GM23338 (cell line): ENCODE measurements around the gene ZNF609. TPM values are rescaled to one million over a fixed set of nuclear protein-coding genes. Genes with fewer than 3 reads are reported as not detected.
A peak's percentile ranks its signal among the peaks of the same experiment; 100 is the strongest.

Experiments
- ATAC-seq: fragments of 200-7000 bp; cut with Tn5 transposase; 3 replicates; pipeline ENCODE4 v1.9.1; 2020
- DNase-seq: peaks from one replicate; pipeline ENCODE4 v3.0.0-alpha.2; 2015; ENCODE audit warnings: low spot score
- H2AFZ ChIP-seq: fragments of 200-600 bp; sonication (generic); 2 replicates; pipeline ENCODE4 v1.8.0; 2016; ENCODE audit warnings: antibody characterized with exemption, mild to moderate bottlenecking, moderate library complexity
- H3F3A ChIP-seq: fragments of 200-600 bp; sonication (generic); replicated peaks from 2 replicates; pipeline ENCODE4 v1.8.0; 2017; ENCODE audit warnings: antibody characterized with exemption, mixed run types, low read depth
- H3K27ac ChIP-seq: fragments of 200-600 bp; sonication (generic); 2 replicates; pipeline ENCODE4 v1.6.1; 2016; ENCODE audit warnings: low read depth
- H3K27me3 ChIP-seq: fragments of 200-600 bp; sonication (generic); 2 replicates; pipeline ENCODE4 v1.8.0; 2016; ENCODE audit warnings: mild to moderate bottlenecking, mixed run types, moderate library complexity; ENCODE audit not compliant: insufficient read depth
- H3K36me3 ChIP-seq: fragments of 200-600 bp; sonication (generic); 2 replicates; pipeline ENCODE4 v1.8.0; 2016; ENCODE audit warnings: mild to moderate bottlenecking; ENCODE audit not compliant: insufficient read depth
- H3K4me1 ChIP-seq: fragments of 200-600 bp; sonication (generic); 2 replicates; pipeline ENCODE4 v1.8.0; 2016; ENCODE audit warnings: mild to moderate bottlenecking, moderate library complexity; ENCODE audit not compliant: insufficient read depth
- H3K4me2 ChIP-seq: fragments of 200-600 bp; sonication (generic); 2 replicates; pipeline ENCODE4 v1.7.1; 2017; ENCODE audit warnings: mixed run types
- H3K4me3 ChIP-seq: fragments of 200-600 bp; sonication (generic); 2 replicates; pipeline ENCODE4 v1.6.1; 2016; ENCODE audit warnings: mixed run types
- H3K79me2 ChIP-seq: fragments of 200-600 bp; sonication (generic); replicated peaks from 2 replicates; pipeline ENCODE4 v1.8.0; 2017; ENCODE audit warnings: mild to moderate bottlenecking; ENCODE audit not compliant: insufficient read depth
- H3K9me2 ChIP-seq: fragments of 200-600 bp; sonication (generic); 2 replicates; pipeline ENCODE4 v1.8.0; 2017; ENCODE audit not compliant: insufficient read depth
- H4K20me1 ChIP-seq: fragments of 200-600 bp; sonication (generic); replicated peaks from 2 replicates; pipeline ENCODE4 v1.8.0; 2017; ENCODE audit warnings: mild to moderate bottlenecking; ENCODE audit not compliant: insufficient read depth
- H3K27ac Mint-ChIP-seq: 2 replicates; pipeline ENCODE4 v1.8.0; 2020; ENCODE audit warnings: inconsistent platforms, mild to moderate bottlenecking, moderate library complexity, mixed read lengths
- H3K27me3 Mint-ChIP-seq: 3 replicates; pipeline ENCODE4 v1.8.0; 2022; ENCODE audit warnings: low read depth, mild to moderate bottlenecking, moderate library complexity, mixed read lengths, inconsistent platforms; ENCODE audit not compliant: insufficient read depth, poor library complexity
- H3K36me3 Mint-ChIP-seq: 3 replicates; pipeline ENCODE4 v1.8.0; 2021; ENCODE audit warnings: low read depth, mild to moderate bottlenecking, inconsistent platforms, moderate library complexity, mixed read lengths
- H3K4me1 Mint-ChIP-seq: 3 replicates; pipeline ENCODE4 v1.8.0; 2020; ENCODE audit warnings: mild to moderate bottlenecking, inconsistent platforms, mixed read lengths
- H3K4me3 Mint-ChIP-seq: 3 replicates; pipeline ENCODE4 v1.8.0; 2021; ENCODE audit warnings: moderate library complexity, mild to moderate bottlenecking, inconsistent platforms, mixed read lengths
- H3K9me3 Mint-ChIP-seq: 3 replicates; pipeline ENCODE4 v1.8.0; 2020; ENCODE audit warnings: moderate library complexity, mild to moderate bottlenecking, inconsistent platforms, mixed read lengths
- EZH2 ChIP-seq: fragments of 200-600 bp; sonication (generic); IDR thresholded peaks from one replicate; pipeline ENCODE4 v1.8.0; 2017; ENCODE audit warnings: antibody characterized with exemption, mild to moderate bottlenecking, low read depth; ENCODE audit not compliant: unreplicated experiment
- JUNB ChIP-seq: IDR thresholded peaks from one replicate; pipeline ENCODE4 v1.6.1; 2016; ENCODE audit warnings: antibody characterized with exemption; ENCODE audit not compliant: unreplicated experiment
- NANOG ChIP-seq: IDR thresholded peaks from 2 replicates; pipeline ENCODE4 v1.6.1; 2016; ENCODE audit warnings: antibody characterized with exemption, borderline replicate concordance
- POLR2AphosphoS5 ChIP-seq: IDR thresholded peaks from 2 replicates; pipeline ENCODE4 v1.6.1; 2016; ENCODE audit warnings: antibody characterized with exemption, low read depth
- ZNF331 ChIP-seq: fragments of 250-450 bp; sonication (Bioruptor Pico); IDR thresholded peaks from 2 replicates; pipeline ENCODE4 v1.5.0; 2020; ENCODE audit warnings: low read depth, mild to moderate bottlenecking, moderate library complexity
- polyA plus RNA-seq: library from polyadenylated mRNA; unstranded; fragments of >200 nt; fragmentation: Nextera tagmentation; extraction: Ambion mirVana; gene quantifications from 2 replicates; pipeline ENCODE4 v1.2.1, GENCODE V29; 2016
- total RNA-seq: library from RNA; depleted of rRNA; stranded (reverse); fragments of >200 nt; shearing (Covaris generic); gene quantifications from 2 replicates; pipeline ENCODE4 v1.2.3, GENCODE V29; 2014
- TF ChIP-seq, protein P1 (sequence below), 2 experiments: fragments of 200-600 bp in 1 of 2; sonication (generic) in 1 of 2; conservative IDR thresholded peaks; 2 replicates each; pipeline versions ENCODE4 v1.5.1 to v1.6.1; 2016 to 2017; ENCODE audit warnings: antibody characterized with exemption in 2 of 2, low read depth in 2 of 2, mild to moderate bottlenecking in 2 of 2, moderate library complexity in 1 of 2
- TF ChIP-seq, protein P2 (sequence below): IDR thresholded peaks from one replicate; pipeline ENCODE4 v1.6.1; 2018; ENCODE audit warnings: antibody characterized with exemption; ENCODE audit not compliant: unreplicated experiment

The ZNF609 gene
- total and polyA plus RNA-seq, 2 experiments from 2014 or later, result 26.4 to 40.2 TPM

DNA sequence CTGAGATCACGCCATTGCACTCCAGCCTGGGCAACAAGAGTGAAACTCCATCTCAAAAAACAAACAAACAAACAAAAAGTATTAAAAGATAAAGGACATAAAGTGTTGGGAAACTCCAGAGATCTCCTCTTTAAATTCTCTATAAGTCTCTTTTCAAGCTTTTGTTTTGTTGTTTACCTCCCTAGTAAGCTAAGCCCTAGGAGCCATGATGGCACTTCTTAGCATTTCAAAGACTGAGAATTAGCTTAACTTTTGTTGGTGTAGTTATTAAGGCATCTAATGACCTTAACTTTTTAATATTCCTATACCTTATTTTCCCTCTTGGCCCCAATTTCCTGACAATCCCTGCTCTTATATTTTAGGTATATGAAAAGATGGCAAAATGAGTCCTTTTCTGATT is 157.3 kb downstream of the ZNF609 start:
- H3K4me1 ChIP-seq, result peaks cover 25% of the 10 kb centered on the region
- no peak overlapping the region for H3K27ac ChIP-seq
- Mint-ChIP-seq H3K4me1 (peaks cover 34% of the 10 kb centered on the region), H3K4me3 (no peak overlapping the region), H3K36me3 (peaks cover 5% of the 10 kb centered on the region; the same call in 1 of the 3 replicates), H3K9me3 (no peaks in the 10 kb centered on the region), H3K27me3 (peaks cover 3% of the 10 kb centered on the region), H3K27ac (no peak overlapping the region)
- no peak overlapping the region for H2AFZ ChIP-seq
- no peaks in the 10 kb centered on the region for H3K36me3 ChIP-seq
- H3K79me2 ChIP-seq, result peaks cover 88% of the 10 kb centered on the region
- no peak overlapping the region for H3K4me3 ChIP-seq
- DNase-seq, result peak; percentile 55
- TF ChIP-seq EZH2, result no peak
- TF ChIP-seq, protein P1, sequence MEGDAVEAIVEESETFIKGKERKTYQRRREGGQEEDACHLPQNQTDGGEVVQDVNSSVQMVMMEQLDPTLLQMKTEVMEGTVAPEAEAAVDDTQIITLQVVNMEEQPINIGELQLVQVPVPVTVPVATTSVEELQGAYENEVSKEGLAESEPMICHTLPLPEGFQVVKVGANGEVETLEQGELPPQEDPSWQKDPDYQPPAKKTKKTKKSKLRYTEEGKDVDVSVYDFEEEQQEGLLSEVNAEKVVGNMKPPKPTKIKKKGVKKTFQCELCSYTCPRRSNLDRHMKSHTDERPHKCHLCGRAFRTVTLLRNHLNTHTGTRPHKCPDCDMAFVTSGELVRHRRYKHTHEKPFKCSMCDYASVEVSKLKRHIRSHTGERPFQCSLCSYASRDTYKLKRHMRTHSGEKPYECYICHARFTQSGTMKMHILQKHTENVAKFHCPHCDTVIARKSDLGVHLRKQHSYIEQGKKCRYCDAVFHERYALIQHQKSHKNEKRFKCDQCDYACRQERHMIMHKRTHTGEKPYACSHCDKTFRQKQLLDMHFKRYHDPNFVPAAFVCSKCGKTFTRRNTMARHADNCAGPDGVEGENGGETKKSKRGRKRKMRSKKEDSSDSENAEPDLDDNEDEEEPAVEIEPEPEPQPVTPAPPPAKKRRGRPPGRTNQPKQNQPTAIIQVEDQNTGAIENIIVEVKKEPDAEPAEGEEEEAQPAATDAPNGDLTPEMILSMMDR (conservative IDR thresholded peaks at IDR 0.05; ENCODE audit: low read depth in 2 of 2), result no peak
- no peak for TF ChIP-seq JUNB
- peak; percentile 75; the same call in 1 of the 2 replicates for TF ChIP-seq NANOG
- ATAC-seq, result peak; percentile 63
- no peaks in the 10 kb centered on the region for H3F3A ChIP-seq
- no peaks in the 10 kb centered on the region for H3K9me2 ChIP-seq
- no peaks in the 10 kb centered on the region for H3K27me3 ChIP-seq
- no peak overlapping the region for H3K4me2 ChIP-seq
- H4K20me1 ChIP-seq, result peaks cover 63% of the 10 kb centered on the region

DNA sequence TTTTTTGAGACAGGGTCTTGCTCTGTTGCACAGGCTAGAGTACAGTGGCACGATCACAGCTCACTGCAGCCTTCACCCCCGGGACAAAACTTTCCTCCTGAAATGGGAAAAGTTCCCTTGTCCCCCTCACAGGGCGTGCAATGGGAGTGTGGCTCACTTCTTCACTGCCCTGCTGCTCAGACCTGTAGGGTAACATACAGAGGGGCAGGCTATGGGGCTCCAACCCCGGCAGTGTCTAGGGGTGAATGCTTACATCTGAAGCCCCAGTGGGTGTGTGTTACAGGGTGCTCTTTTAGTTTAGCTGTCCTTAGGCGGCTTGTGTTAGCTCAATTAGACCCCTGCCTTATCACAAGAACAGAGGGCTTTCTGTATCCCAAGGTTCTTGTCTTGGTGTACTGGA is 157.8 kb downstream of the ZNF609 start:
- no peak overlapping the region for H3K27ac Mint-ChIP-seq
- H3K4me2 ChIP-seq, result no peak overlapping the region
- H3K79me2 ChIP-seq, result peaks cover 85% of the 10 kb centered on the region

More for the DNA sequence above, 157.8 kb downstream of the ZNF609 start:
- Histone ChIP-seq H3K4me1 (peaks cover 25% of the 10 kb centered on the region), H4K20me1 (peaks cover 67% of the 10 kb centered on the region), H2AFZ (no peak overlapping the region), H3K9me2 (no peaks in the 10 kb centered on the region), H3F3A (no peaks in the 10 kb centered on the region), H3K27ac (no peak overlapping the region), H3K36me3 (no peaks in the 10 kb centered on the region), H3K27me3 (no peaks in the 10 kb centered on the region), H3K4me3 (no peak overlapping the region)
- H3K36me3 Mint-ChIP-seq, result peaks cover 5% of the 10 kb centered on the region; the same call in 1 of the 3 replicates
- ATAC-seq, result peak; percentile 80
- no peak overlapping the region for H3K4me3 Mint-ChIP-seq
- H3K27me3 Mint-ChIP-seq, result peaks cover 3% of the 10 kb centered on the region
- H3K4me1 Mint-ChIP-seq, result peaks cover 34% of the 10 kb centered on the region
- TF ChIP-seq, protein P2, sequence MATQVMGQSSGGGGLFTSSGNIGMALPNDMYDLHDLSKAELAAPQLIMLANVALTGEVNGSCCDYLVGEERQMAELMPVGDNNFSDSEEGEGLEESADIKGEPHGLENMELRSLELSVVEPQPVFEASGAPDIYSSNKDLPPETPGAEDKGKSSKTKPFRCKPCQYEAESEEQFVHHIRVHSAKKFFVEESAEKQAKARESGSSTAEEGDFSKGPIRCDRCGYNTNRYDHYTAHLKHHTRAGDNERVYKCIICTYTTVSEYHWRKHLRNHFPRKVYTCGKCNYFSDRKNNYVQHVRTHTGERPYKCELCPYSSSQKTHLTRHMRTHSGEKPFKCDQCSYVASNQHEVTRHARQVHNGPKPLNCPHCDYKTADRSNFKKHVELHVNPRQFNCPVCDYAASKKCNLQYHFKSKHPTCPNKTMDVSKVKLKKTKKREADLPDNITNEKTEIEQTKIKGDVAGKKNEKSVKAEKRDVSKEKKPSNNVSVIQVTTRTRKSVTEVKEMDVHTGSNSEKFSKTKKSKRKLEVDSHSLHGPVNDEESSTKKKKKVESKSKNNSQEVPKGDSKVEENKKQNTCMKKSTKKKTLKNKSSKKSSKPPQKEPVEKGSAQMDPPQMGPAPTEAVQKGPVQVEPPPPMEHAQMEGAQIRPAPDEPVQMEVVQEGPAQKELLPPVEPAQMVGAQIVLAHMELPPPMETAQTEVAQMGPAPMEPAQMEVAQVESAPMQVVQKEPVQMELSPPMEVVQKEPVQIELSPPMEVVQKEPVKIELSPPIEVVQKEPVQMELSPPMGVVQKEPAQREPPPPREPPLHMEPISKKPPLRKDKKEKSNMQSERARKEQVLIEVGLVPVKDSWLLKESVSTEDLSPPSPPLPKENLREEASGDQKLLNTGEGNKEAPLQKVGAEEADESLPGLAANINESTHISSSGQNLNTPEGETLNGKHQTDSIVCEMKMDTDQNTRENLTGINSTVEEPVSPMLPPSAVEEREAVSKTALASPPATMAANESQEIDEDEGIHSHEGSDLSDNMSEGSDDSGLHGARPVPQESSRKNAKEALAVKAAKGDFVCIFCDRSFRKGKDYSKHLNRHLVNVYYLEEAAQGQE, result no peak
- TF ChIP-seq ZNF331 (CRISPR knock-in tag) (no peak), POLR2AphosphoS5 (no peak)
- DNase-seq, result no peak
- no peaks in the 10 kb centered on the region for H3K9me3 Mint-ChIP-seq
